Mucosa of descending colon (tissue), 3 donors: Measurements from ENCODE around the gene CCDC170. TPM values are rescaled to one million over a fixed set of nuclear protein-coding genes. Genes with fewer than 3 reads are reported as not detected.

Experiments
- ATAC-seq: fragments of 200-7000 bp; cut with Tn5 transposase; one replicate; pipeline ENCODE4 v1.9.1; 2020; ENCODE audit warnings: mild to moderate bottlenecking, moderate library complexity
- DNase-seq, 3 donors: peaks; one replicate each; pipeline ENCODE4 v3.0.0-alpha.2; 2020
- H3K36me3 ChIP-seq: fragments of 200-600 bp; one replicate; pipeline ENCODE4 v1.8.0; 2021; ENCODE audit warnings: low read depth, mild to moderate bottlenecking
- H3K4me1 ChIP-seq: fragments of 200-600 bp; one replicate; pipeline ENCODE4 v1.8.0; 2021; ENCODE audit warnings: low read depth, mild to moderate bottlenecking
- H3K4me3 ChIP-seq: fragments of 200-600 bp; one replicate; pipeline ENCODE4 v1.8.0; 2021; ENCODE audit warnings: mild to moderate bottlenecking
- H3K9me3 ChIP-seq: fragments of 200-600 bp; one replicate; pipeline ENCODE4 v1.8.0; 2021; ENCODE audit warnings: mild to moderate bottlenecking
- intact Hi-C, 2 donors: fragments of 100-400 bp; cut with DNase I in 1 of 2; cut with micrococcal nuclease in 1 of 2; formaldehyde crosslinking; loops; one replicate each; pipeline versions ENCODE4 v1.11.0 to v1.11.1; 2022; cut with DNase I, micrococcal nuclease
- total RNA-seq, 3 donors: library from RNA; stranded (reverse); fragmentation: NEBNext Ultra II Directional in 2 of 3; extraction: Animal tissue kit (Norgen Biotek cat#: 25700) in 2 of 3; gene quantifications; one replicate each; pipeline versions ENCODE4 v1.2.1 to v1.2.4, GENCODE V29; 2021 to 2023
- TF ChIP-seq, protein P1 (sequence below): fragments of 200-600 bp; IDR thresholded peaks from one replicate; pipeline ENCODE4 v1.8.0; 2022; ENCODE audit warnings: antibody characterized with exemption, mild to moderate bottlenecking
- donor health status: DM: no; HTN: no; CAD: no; lungs with moderate emphysema.
- donor health status: DM: no; HTN: no; CAD: no.
- donor health status: DM: no; HTN: yes; CAD: no.

CCDC170 gene
- total RNA-seq, 3 donors from 2014 or later, result 0.87 to 2.7 (median 1.7) TPM

DNA sequence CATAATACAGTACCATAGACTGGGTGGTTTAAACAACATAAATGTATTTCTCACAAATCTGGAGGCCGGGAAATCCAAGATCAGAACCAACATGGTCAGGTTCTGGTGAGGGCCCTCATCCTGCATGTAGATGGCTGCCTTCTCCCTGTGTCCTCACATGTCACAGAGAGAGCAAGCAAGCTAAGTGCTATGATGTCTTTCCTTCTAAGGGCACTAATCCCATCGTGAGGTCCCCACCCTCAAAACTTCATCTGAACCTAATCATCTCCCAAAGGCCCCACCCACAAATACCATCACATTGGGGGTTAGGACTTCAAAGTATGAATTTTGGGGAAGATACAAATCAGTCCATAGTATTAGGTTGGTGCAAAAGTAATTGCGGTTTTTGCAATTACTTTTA, 56.8 kb downstream of the CCDC170 start:
- DNase-seq (no peak), ATAC-seq (no peak)
- intact Hi-C loops, result no loop called here
- Histone ChIP-seq H3K4me1 (no peaks in the 10 kb centered on the region), H3K4me3 (no peak overlapping the region), H3K9me3 (no peaks in the 10 kb centered on the region), H3K36me3 (no peaks in the 10 kb centered on the region)
- TF ChIP-seq, protein P1, sequence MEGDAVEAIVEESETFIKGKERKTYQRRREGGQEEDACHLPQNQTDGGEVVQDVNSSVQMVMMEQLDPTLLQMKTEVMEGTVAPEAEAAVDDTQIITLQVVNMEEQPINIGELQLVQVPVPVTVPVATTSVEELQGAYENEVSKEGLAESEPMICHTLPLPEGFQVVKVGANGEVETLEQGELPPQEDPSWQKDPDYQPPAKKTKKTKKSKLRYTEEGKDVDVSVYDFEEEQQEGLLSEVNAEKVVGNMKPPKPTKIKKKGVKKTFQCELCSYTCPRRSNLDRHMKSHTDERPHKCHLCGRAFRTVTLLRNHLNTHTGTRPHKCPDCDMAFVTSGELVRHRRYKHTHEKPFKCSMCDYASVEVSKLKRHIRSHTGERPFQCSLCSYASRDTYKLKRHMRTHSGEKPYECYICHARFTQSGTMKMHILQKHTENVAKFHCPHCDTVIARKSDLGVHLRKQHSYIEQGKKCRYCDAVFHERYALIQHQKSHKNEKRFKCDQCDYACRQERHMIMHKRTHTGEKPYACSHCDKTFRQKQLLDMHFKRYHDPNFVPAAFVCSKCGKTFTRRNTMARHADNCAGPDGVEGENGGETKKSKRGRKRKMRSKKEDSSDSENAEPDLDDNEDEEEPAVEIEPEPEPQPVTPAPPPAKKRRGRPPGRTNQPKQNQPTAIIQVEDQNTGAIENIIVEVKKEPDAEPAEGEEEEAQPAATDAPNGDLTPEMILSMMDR, result no peak

DNA sequence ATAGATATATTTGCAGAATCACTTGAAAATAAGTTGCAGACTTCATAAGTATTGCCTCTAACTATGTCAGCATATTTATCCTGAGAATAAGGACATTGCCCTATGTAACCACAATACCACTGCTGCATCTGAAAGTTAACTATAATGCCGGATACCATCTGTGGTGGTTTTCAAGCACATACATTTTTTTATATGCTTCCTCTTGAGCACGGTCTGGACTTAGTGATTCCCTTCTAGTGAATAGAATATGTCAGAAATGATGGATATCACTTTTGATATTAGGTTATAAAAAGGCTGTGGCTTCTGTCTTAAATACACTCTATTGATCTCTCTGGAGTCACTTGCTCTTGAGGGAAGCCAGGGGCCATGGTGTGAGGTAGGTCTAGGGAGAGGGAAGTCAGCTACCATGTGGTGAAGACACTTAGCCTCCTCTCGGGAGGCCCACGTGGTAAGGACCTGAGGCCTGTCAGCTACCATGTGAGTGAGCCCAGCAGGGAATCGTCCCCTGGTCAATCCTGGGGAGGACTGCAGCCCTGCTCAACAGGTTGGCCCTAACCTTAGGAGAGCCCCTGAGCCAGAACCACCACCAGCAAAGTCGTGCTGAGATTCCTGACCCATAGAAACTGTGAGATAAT, 57.5 kb downstream of the CCDC170 start:
- Histone ChIP-seq H3K4me3 (no peak overlapping the region), H3K9me3 (no peaks in the 10 kb centered on the region), H3K4me1 (no peaks in the 10 kb centered on the region), H3K36me3 (no peaks in the 10 kb centered on the region)
- ATAC-seq (no peak), DNase-seq (no peak)
- intact Hi-C loops, result no loop called here
- TF ChIP-seq, protein P1, result no peak

DNA sequence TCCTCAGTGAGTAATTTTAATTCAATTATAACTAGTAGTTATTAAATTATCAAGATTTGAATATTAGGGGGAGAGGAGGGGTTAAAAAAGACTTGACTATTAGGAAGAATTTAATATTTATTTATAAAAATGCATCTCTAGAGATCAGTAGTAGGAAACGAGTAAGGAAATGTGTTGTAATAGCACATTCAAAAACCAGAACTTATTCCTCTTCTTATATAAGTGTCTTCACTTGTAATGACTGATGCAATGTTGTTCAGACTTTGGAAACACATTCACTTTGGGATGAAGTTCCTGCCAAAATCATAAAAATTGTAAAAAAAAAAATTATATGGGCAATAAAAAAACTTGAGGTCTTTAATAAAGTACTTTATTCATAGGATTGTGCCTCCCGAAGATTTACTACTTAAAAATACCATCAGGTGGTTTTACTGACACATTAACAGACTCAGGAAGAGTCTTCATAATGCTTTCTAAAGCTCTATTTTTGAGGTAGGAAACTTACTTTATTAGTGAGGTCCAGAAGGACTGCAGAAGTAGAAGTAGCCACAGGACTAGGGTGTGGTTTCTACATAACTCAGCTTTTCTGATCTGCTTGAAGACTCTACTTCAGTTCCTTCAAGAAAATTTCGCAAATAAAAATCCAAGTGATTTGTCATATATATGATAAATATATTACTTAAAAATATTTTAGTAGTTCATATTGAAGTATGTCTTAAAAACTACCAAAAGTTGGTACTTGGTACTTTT, 59.8 kb downstream of the CCDC170 start:
- H3K9me3 ChIP-seq, result peaks cover 2% of the 10 kb centered on the region
- TF ChIP-seq, protein P1, result no peak
- no peak overlapping the region for H3K4me3 ChIP-seq
- no peak for ATAC-seq
- no peaks in the 10 kb centered on the region for H3K4me1 ChIP-seq
- no peak for DNase-seq
- intact Hi-C loops, result no loop called here
- H3K36me3 ChIP-seq, result no peaks in the 10 kb centered on the region

DNA sequence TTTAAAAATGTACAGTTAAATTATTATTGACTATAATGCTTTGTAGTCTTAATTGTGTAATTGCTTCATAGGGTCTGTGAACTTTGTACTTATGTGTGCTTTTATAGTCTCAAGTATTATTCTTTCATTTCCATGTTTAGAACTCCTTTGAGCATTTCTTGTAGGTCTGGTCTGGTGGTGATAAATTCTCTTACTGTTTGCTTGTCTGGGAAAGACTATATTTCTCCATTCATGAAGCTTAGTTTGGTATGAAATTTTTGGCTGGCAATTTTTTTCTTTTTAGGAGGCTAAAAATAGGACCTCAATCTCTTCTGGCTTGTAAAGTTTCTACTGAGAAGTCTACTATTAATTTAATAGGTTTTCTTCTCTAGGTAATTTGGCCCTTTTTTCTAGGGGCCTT, 67.4 kb downstream of the CCDC170 start:
- no peak overlapping the region for H3K4me3 ChIP-seq
- DNase-seq, result no peak
- intact Hi-C loops, result no loop called here
- no peak for ATAC-seq
- peaks cover 31% of the 10 kb centered on the region for H3K9me3 ChIP-seq
- TF ChIP-seq, protein P1, result no peak
- no peaks in the 10 kb centered on the region for H3K36me3 ChIP-seq
- H3K4me1 ChIP-seq, result no peaks in the 10 kb centered on the region

DNA sequence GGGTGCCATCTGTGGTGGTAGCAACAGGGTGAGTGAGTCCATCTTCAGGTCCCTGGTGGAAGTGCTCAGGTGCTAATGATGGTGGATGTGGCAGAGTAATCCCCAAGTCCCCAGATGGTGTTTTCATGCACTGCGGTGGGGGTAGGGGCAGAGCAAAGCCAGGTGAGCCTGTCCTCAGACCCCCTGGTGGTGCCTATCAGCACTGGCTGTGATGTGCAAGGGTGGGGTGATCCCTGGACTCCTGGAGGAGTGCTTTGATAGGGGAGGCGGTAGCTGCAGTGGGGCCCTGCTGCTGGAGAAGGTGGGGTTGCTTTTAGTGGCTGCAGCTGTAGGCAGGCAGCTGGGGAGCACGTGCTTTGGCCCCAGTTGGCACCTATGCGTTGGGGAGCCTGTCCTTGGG, 70.8 kb downstream of the CCDC170 start:
- ATAC-seq (no peak), DNase-seq (no peak)
- Histone ChIP-seq H3K4me1 (no peaks in the 10 kb centered on the region), H3K4me3 (no peak overlapping the region), H3K36me3 (no peaks in the 10 kb centered on the region), H3K9me3 (peaks cover 29% of the 10 kb centered on the region)
- intact Hi-C loops, result no loop called here
- TF ChIP-seq, protein P1, result no peak
